GM19328 (cell line): ENCODE results near the gene EPAS1.
A peak's percentile ranks its signal among the peaks of the same experiment; 100 is the strongest.

Source experiments
- ATAC-seq: cut with Tn5 transposase; IDR thresholded peaks from one replicate; pipeline ENCODE4 v1.9.1; 2021; ENCODE audit warnings: mild to moderate bottlenecking, moderate library complexity; ENCODE audit not compliant: unreplicated experiment

The EPAS1 gene

GRCh38 chr2:46296840-46297545 is at the start of gene EPAS1:
EPAS1 (plus strand) TSS chr2:46297407; CDS start chr2:46297912, 505 bp downstream.
- peak; percentile 85 for ATAC-seq

DNA sequence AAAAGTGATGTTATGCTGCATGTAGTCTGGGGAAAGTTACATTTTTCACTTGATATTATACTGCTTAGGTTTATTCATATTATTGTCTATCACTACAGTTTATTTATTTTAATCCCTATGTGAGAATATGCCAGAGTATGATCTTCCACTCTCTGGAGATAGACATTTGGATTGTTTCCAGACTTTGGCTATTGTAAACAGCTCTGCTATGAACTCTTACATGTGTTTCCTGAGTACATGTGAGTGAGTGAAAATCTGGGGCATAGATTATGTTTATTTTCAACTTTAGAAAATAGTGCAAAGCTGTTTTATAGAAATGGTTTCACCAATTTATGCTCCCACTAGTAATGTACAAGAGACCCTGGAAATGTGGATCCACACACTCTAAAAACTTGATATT is 49.0 kb upstream of the EPAS1 start:
- no peak for ATAC-seq

- ATAC-seq: no peak
Measured at GRCh38 chr2:46249654-46250053, 47.6 kb upstream of the EPAS1 start.

DNA sequence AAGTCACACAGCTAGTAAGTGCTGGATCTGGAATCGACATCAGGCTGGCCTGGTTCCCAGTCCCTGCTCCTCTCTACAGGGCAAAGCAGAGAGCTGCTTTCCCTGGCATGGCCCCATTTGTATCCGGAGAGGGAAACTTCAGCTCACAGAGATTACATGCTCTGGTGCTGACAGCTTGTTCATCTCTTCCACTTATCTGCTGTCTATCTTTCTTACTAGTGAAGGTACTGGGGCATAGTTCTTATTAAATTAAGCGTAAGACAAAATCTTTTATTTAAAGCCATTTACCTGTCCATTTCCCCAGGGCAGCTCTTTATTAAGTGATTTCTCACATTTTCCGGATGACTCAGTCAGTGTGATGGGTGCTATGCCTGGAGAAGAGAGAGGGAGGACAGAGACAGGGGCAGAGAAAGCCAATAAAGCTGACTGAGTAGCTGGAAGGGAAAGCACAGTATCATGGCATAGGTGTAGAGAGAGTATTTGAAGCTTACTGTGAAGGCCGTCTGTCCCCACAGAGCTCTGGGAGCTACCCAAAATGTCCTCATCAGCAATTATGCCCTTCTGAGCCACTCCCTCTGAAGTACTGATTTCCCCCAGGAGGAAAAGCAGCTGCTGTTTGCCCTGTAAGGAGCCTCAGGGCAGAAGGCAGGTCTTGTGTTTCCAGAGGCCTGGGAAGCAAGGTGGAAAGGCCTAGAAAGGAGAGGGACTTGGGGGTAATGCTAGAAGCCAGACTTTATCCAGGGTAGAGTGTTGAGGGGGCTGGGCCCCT is 44.1 kb upstream of the EPAS1 start:
- ATAC-seq: no peak

- no peak for ATAC-seq
Measured at GRCh38 chr2:46254474-46254873, 42.7 kb upstream of the EPAS1 start.

DNA sequence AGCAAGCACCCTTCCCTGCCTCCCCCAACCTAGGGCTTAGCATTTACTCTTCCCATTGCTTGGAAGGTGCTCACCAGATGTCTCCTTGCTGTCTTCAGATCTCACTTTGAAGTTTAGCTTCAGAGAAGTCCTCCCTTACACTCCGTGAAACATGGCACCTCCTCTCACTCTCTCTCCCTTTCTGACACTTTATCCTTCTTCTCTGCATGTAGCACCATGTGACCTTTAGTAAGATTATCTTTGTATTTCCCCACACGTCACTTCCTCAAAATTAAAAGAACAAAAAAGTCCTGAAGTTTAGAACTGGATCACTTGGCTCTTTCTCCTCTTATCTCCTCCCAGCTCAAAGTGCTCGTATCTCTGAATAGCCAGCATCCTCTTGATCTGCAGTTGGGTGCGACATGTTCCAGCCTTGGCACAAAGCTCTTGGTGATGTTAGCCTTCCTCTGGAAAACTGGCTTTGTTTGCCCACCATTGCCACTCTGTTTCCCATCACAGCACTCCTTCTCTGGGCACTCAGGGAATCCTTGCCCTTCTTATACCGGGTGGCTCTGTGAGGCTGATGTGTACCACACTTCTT is 40.6 kb upstream of the EPAS1 start:
- ATAC-seq: no peak

GRCh38 chr2:46257476-46257875 is 39.7 kb upstream of the EPAS1 start:
- ATAC-seq: no peak

DNA sequence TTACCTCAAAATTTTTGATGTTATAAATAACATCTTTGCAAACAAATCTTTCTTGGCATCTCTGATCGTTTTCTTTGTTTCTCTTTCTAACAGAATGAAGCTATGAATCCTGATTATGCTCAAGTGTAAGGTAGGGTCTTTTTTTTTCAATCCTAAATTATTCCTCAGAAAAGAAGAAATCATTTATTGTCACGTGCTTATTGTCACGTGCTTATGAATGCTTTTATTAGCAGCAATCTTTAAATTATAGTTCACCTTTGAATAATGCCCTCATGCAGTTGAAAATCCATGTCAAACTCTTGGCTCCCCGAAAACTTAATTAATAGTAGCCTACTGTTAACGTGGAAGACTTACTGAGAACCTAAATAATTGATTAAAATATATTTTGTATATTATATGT is 39.2 kb upstream of the EPAS1 start:
- no peak for ATAC-seq

DNA sequence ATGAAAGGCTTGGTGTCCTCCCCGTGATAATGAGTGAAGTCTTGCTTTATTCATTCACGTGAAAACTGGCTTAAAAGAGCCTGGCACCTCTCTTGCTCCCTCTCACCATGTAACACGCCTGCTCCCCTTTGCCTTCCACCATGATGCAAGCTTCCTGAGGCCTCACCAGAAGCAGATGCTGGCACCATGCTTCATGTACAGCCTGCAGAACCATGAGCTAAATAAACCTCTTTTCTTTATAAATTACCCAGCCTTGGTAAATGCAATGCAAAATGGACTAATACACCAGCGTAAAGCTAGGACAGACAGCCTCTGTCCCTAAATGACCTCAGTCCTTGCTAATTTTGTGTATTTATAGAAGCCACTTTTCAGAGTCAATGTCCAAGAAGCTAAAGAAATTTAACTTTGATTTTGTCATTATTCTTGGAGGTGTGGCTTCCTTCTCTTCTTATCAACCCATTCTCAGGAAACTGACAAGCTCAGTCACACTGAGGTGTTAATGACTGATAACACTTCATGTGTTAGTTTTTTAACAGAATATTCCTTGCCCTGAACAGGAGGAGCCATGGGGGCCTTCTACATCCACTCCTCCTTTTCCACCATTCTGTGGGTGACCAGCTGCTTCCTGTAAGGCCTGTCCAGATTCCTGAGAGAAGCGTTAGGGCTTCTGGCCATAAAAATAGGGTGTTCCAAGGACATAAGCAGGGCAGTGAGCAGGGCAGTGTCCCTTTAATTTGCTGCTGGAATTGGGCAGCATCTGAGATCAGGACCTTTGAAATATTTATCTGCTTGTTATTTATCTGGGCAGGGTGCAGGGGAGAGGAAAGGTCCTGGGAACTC is 38.0 kb upstream of the EPAS1 start:
- no peak for ATAC-seq

DNA sequence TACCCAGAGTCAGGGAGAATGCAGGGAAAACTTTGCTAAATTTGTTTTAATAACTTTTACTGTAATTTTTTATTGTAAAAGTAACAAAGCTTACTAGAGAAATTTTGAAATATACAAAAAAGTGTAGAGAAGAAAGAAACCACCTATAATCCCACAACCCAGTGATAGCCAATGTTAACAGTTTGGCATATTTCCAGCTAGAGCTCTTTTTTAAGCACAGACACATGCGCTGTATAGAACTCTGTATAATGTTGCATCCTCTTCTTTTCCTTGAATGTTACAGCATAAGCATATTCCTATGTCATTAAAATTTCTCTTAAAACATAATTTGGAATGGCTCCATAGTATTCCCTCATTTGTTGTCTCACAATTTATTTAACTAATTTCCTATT is 37.4 kb upstream of the EPAS1 start:
- ATAC-seq: no peak

DNA sequence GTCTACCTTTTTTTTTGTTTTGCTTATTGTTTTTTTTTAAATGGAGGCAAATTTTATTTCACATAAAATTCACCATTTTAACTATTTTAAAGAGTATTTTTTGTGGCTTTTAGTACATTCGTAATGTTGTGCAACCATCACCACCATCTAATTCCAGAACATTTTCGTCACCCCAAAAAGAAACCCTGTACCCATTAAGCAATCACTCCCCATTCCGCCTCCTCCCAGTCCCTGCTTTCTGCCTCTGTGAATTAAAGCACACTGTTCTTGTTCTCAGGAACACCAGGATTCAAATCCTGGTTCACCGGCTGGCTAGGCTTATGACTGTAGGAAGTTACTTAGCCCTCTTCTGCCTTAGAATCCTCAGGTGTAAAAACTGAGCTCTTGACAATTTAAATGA is 36.9 kb upstream of the EPAS1 start:
- no peak for ATAC-seq

GRCh38 chr2:46262248-46262938 is 34.8 kb upstream of the EPAS1 start:
- no peak for ATAC-seq

- no peak for ATAC-seq
Measured at GRCh38 chr2:46263347-46263746, 33.9 kb upstream of the EPAS1 start.

DNA sequence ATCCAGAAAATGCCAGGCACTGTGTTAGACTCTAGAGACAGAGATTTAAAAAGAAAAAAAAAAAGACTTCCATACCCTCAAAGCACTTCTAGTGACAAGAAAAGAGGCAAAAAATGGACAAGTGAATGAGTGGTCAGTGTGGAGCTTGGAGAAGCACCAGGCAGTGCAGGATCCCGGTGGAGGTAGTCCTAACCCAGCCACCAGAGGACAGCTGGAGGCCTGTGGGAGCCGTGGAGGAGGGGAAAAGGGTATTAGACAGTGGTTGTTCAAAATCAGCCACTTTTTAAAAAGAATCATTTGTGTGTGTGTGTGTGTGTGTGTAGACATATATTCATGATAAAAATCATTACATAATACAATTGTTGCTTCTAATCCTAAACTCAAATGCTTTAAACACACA is 32.8 kb upstream of the EPAS1 start:
- no peak for ATAC-seq

DNA sequence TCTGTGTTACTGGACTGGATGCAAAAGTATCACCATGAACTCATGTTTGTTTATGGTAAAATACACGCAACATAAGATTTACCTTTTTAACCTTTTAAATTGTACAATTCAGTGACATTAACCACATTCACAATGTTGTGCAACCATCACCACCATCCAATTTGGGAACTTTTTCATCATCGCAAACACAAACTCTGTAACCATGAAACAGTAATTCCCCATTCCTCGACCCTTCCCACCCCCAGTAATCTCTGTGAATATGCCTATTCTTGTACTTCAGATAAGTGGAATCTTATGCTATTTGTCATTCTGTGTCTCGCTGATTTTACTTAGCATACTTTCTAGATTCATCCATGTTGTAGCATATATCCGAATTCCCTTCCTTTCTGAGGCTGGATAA is 31.1 kb upstream of the EPAS1 start:
- no peak for ATAC-seq

GRCh38 chr2:46267616-46268015 is 29.6 kb upstream of the EPAS1 start:
- no peak for ATAC-seq

DNA sequence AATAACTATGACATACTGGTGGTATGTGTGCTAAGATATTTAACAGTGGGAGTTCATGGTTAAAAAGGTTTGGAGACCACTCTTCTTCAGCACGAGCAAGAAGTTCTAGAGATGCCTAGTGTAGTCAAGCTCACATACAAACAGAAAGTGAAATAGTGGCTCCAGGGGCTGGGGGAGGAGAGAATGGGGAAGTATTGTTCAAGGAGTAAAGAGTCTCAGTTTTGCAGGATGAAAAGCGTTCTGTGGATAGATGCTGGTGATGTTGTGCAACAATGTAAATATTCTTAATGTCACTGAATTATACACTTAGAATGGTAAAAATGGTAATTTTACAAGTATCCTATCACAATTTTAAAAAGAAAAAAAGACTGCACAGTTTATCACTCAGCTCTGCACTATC is 29.0 kb upstream of the EPAS1 start:
- ATAC-seq: no peak

DNA sequence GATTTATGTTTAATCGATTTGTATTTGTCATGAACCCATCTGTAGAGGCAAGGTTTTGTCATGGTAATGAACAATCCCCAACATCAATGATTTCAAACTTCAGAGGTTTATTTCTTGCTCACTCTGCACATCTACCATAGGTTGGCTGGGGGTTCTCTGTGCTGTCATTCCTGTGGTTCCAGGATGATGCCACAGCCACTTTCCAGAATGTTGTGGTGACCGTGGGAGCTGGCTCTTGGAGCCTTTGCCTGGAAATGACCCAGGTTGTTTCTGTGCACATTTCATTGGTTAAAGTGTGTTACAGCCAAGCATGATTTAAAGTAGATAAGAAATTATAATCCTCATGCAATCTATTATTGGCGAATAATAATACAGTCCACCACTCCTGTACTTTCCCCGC is 28.2 kb upstream of the EPAS1 start:
- ATAC-seq: no peak

DNA sequence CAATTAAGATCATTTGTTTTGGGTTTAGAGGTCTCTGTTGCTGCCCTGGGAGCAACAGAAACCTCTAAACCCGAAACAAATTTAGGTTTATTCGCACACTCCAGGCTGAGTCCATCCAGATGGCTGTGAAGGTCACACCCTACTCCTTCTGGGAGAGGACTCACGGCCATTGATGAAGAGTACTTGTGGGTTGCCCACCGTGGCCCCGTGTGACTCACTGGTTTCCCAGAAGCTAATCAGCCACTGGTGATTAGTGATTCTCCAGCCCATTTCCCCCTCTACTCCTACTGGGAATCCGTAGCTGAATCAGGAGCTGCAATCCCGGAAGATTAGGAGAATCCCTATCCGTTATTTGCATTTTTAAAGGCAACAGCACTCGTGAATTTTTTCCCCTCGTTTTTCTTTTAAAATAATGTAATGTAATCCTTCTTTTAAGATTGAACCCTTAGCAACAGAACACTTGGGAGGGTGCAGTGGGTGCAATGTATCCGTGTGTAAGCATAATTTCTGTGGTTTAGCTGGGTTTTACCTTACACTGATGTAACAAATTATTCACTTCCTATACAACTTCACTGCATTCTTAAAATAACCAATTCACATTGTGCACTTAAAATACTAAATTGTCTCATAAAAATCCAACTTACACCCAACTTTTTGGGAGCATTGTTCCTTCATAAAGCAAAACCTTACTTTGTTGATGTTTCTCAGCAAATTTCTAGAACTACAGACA is 27.5 kb upstream of the EPAS1 start:
- ATAC-seq: no peak

- no peak for ATAC-seq
Measured at GRCh38 chr2:46270384-46270783, 26.8 kb upstream of the EPAS1 start.
